Neural progenitor cell (in vitro differentiated cells): ENCODE data around the gene NHSL1.

Source experiments
- CTCF ChIP-seq: fragments of 200-600 bp; sonication (generic); IDR thresholded peaks from 2 replicates; pipeline ENCODE4 v1.5.1; 2017; ENCODE audit warnings: antibody characterized with exemption, mild to moderate bottlenecking
- EZH2 ChIP-seq: fragments of 200-600 bp; sonication (generic); IDR thresholded peaks from 2 replicates; pipeline ENCODE4 v1.6.1; 2017; ENCODE audit warnings: antibody characterized with exemption, mild to moderate bottlenecking, moderate library complexity
- EZH2phosphoT487 ChIP-seq: fragments of 200-600 bp; sonication (generic); IDR thresholded peaks from 2 replicates; pipeline ENCODE4 v1.6.1; 2017; ENCODE audit warnings: antibody characterized with exemption

DNA sequence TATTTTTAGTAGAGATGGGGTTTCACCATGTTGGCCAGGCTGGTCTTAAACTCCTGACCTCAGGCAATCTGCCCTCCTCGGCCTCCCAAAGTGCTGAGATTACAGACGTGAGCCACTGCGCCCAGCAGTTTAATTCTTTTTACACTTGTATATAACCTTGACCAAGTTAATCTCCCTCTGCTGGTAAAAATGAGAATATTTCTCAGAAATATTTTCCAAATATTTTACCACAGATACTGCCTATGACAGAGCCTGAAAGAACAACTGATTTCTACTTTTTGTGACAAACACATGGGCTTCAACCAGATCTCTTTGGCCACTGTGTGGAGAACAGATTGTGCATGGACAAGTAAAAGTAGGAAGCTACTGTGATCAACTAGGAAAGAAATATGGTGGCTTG, 21.2 kb upstream of the NHSL1 start:
- TF ChIP-seq CTCF, result peak; percentile 16
- no peak for TF ChIP-seq EZH2
- TF ChIP-seq EZH2phosphoT487, result no peak
